Body of pancreas (tissue), 4 donors: ENCODE measurements around the gene MED13L. TPM values are rescaled to one million over a fixed set of nuclear protein-coding genes. Genes with fewer than 3 reads are reported as not detected.

Experiments used
- ATAC-seq: fragments of 150-250 bp; one replicate; pipeline ENCODE4 v1.9.1; 2016
- DNase-seq, 4 donors: peaks; one replicate each; pipeline ENCODE4 v3.0.0-alpha.2; 2019
- H3K27ac ChIP-seq, 4 donors: fragments of 200-600 bp; sonication (generic); 1 replicate in 3 of 4; 2 replicates in 1 of 4; pipeline versions ENCODE4 v1.5.1 to v1.6.1; 2016 to 2019; ENCODE audit warnings: mild to moderate bottlenecking in 1 of 4, mixed read lengths in 1 of 4, moderate library complexity in 1 of 4
- H3K27me3 ChIP-seq, 2 donors: fragments of 200-600 bp; sonication (generic); one replicate each; pipeline ENCODE4 v1.6.0; 2016; ENCODE audit warnings: mild to moderate bottlenecking in 1 of 2
- H3K36me3 ChIP-seq, 2 donors: fragments of 200-600 bp; sonication (generic); replicated peaks in 1 of 2; 2 replicates each; pipeline ENCODE4 v1.5.1; 2016; ENCODE audit warnings: low read depth in 2 of 2; ENCODE audit not compliant: insufficient read depth in 1 of 2
- H3K4me1 ChIP-seq: fragments of 200-600 bp; sonication (generic); one replicate; pipeline ENCODE4 v1.6.0; 2016
- H3K4me3 ChIP-seq, 2 donors: fragments of 200-600 bp; sonication (generic); 1 replicate in 1 of 2; 2 replicates in 1 of 2; pipeline ENCODE4 v1.5.1; 2016 to 2019
- H3K9me3 ChIP-seq, 3 donors: fragments of 200-600 bp; sonication (generic); 1 replicate in 2 of 3; 2 replicates in 1 of 3; pipeline ENCODE4 v1.5.1; 2016
- POLR2A ChIP-seq, 3 donors: fragments of 450-650 bp; IDR thresholded peaks; one replicate each; pipeline ENCODE4 v1.6.1; 2016; ENCODE audit warnings: antibody characterized with exemption in 3 of 3, mild to moderate bottlenecking in 2 of 3
- WGBS, 2 donors: methylation state at CpG; one replicate each; pipeline ENCODE4 v1.1.5; 2017; 5-methylcytosine and 5-hydroxymethylcytosine counted together
- intact Hi-C: fragments of 100-400 bp; cut with DNase I; formaldehyde crosslinking; loops from one replicate; pipeline ENCODE4 v1.15.1; 2023
- total RNA-seq, 2 donors: library from RNA; depleted of rRNA; stranded (reverse); fragments of >200 nt; gene quantifications; one replicate each; pipeline ENCODE4 v1.1.0, GENCODE V29; 2016
- TF ChIP-seq, protein P1 (sequence below), 7 experiments: fragments of 450-650 bp in 4 of 7; fragments of 200-600 bp in 3 of 7; sonication (generic) in 3 of 7; IDR thresholded peaks; one replicate each; pipeline ENCODE4 v1.5.1; 2016 to 2019; ENCODE audit warnings: antibody characterized with exemption in 7 of 7

MED13L gene
- total RNA-seq, 2 donors from 2014 or later: 65.9 to 72.6 TPM

DNA sequence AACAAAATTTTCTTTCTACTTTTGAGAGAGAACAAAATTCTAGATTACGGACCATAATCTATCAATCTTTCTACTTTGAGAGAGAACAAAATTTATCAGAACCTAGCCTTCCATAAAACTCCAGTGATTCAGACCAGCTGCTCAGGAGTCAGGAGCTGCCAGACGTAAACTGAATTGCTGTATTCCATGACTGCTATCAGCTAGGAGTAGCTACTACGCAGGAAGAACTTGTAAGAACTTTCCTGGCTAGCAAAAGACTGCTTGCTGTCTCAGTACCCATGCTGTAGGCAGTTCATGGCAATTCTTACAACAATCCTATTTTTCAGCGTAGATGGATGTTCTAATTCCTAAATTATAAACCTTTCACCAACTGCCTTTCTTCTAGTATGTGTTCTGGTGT is 73.3 kb downstream of the MED13L start:
- Histone ChIP-seq H3K36me3 (no peaks in the 10 kb centered on the region), H3K27me3 (no peaks in the 10 kb centered on the region), H3K4me3 (no peak overlapping the region), H3K4me1 (peaks cover 17% of the 10 kb centered on the region), H3K27ac (no peak overlapping the region), H3K9me3 (no peaks in the 10 kb centered on the region)
- DNase-seq: no peak
- whole genome bisulfite sequencing, 2 donors: 77 to 91% methylated on average over 4 of the region's 4 CpGs
- ATAC-seq: no peak
- intact Hi-C loops: no loop called here
- TF ChIP-seq, protein P1, sequence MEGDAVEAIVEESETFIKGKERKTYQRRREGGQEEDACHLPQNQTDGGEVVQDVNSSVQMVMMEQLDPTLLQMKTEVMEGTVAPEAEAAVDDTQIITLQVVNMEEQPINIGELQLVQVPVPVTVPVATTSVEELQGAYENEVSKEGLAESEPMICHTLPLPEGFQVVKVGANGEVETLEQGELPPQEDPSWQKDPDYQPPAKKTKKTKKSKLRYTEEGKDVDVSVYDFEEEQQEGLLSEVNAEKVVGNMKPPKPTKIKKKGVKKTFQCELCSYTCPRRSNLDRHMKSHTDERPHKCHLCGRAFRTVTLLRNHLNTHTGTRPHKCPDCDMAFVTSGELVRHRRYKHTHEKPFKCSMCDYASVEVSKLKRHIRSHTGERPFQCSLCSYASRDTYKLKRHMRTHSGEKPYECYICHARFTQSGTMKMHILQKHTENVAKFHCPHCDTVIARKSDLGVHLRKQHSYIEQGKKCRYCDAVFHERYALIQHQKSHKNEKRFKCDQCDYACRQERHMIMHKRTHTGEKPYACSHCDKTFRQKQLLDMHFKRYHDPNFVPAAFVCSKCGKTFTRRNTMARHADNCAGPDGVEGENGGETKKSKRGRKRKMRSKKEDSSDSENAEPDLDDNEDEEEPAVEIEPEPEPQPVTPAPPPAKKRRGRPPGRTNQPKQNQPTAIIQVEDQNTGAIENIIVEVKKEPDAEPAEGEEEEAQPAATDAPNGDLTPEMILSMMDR (IDR thresholded peaks at IDR 0.05): no peak
- TF ChIP-seq POLR2A (IDR thresholded peaks at IDR 0.05): no peak

GRCh38 chr12:116202940-116203339 is 74.6 kb downstream of the MED13L start:
- no peaks in the 10 kb centered on the region for H3K9me3 ChIP-seq
- 85 to 86% methylated on average over 4 of the region's 4 CpGs for WGBS, 2 donors
- peaks cover 17% of the 10 kb centered on the region for H3K4me1 ChIP-seq
- no peak overlapping the region for H3K4me3 ChIP-seq
- DNase-seq (no peak), ATAC-seq (no peak)
- intact Hi-C loops: no loop called here
- H3K27me3 ChIP-seq: no peaks in the 10 kb centered on the region
- TF ChIP-seq, protein P1 (IDR thresholded peaks at IDR 0.05): no peak
- no peak for TF ChIP-seq POLR2A (IDR thresholded peaks at IDR 0.05)
- no peaks in the 10 kb centered on the region for H3K36me3 ChIP-seq
- H3K27ac ChIP-seq: no peak overlapping the region

GRCh38 chr12:116202433-116202832 is 75.1 kb downstream of the MED13L start:
- Histone ChIP-seq H3K4me3 (no peak overlapping the region), H3K27ac (no peak overlapping the region), H3K36me3 (no peaks in the 10 kb centered on the region), H3K27me3 (no peaks in the 10 kb centered on the region), H3K4me1 (peaks cover 17% of the 10 kb centered on the region), H3K9me3 (no peaks in the 10 kb centered on the region)
- DNase-seq (no peak), ATAC-seq (no peak)
- TF ChIP-seq POLR2A (IDR thresholded peaks at IDR 0.05): no peak
- TF ChIP-seq, protein P1 (IDR thresholded peaks at IDR 0.05): no peak
- 84 to 89% methylated on average over 4 of the region's 4 CpGs for WGBS, 2 donors
- intact Hi-C loops: no loop called here

DNA sequence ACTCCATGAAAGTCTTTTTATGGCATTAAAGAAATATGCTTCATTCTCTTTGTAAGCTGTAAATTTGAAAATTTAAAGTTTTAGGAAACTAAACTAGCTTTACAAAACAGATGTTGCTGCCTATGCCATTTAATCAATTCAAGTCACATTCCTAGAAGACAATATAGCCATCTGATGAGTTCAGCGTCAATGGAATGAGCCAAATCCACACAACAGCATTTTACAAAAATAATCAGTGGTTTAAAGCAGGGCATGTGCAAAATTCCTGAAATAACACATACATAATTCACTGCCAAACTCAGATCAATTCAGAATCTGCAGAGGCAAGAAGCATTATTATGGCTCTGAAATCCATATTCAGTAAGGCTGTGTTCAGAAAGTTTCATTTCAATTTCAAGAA is 75.6 kb downstream of the MED13L start:
- Histone ChIP-seq H3K27ac (no peak overlapping the region), H3K4me3 (no peak overlapping the region), H3K27me3 (no peaks in the 10 kb centered on the region), H3K36me3 (no peaks in the 10 kb centered on the region), H3K4me1 (peaks cover 22% of the 10 kb centered on the region), H3K9me3 (no peaks in the 10 kb centered on the region)
- WGBS, 2 donors: 51 to 83% methylated on average over 1 of the region's 1 CpG
- intact Hi-C loops: no loop called here
- DNase-seq: no peak
- no peak for TF ChIP-seq POLR2A (IDR thresholded peaks at IDR 0.05)
- TF ChIP-seq, protein P1 (IDR thresholded peaks at IDR 0.05): no peak
- ATAC-seq: no peak

DNA sequence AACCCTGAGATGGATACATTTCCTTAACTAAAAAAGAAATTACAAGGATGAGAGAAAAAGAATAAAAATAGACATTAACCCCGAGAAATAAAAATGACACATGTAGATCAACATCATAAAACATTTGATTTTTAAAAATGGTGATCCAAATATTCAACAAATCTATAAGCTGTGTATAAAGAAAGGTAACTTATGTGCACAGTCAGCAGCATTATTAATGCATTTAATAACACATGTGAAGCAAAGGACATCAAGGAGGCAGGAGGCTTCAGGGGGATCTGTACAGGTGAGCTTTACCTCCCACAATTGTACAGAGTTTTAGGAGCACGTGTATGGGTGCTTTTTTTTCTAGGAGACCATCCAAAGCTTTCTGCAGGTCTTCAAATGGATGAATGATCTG is 76.1 kb downstream of the MED13L start:
- TF ChIP-seq, protein P1 (IDR thresholded peaks at IDR 0.05): no peak
- no peak for TF ChIP-seq POLR2A (IDR thresholded peaks at IDR 0.05)
- Histone ChIP-seq H3K4me1 (peaks cover 28% of the 10 kb centered on the region), H3K4me3 (no peak overlapping the region), H3K9me3 (no peaks in the 10 kb centered on the region), H3K27ac (no peak overlapping the region), H3K36me3 (no peaks in the 10 kb centered on the region), H3K27me3 (no peaks in the 10 kb centered on the region)
- no peak for ATAC-seq
- intact Hi-C loops: no loop called here
- no peak for DNase-seq
- 84 to 88% methylated on average over 2 of the region's 2 CpGs for WGBS, 2 donors
